ENCODE results near the gene PLA2G4C. TPM values are rescaled to one million over a fixed set of nuclear protein-coding genes. Genes with fewer than 3 reads are reported as not detected.

Gene PLA2G4C
- total RNA-seq (10 to 100 TPM in 3 of 6 donors, 1 to 10 TPM in 3; 2.9 to 13.6 (median 9.0) TPM), polyA plus RNA-seq (10 to 100 TPM; 14.9 to 21.7 TPM)

- ATAC-seq, result peak; percentile 83 to 89 (median 87)
- H3K27me3 ChIP-seq, result no peaks in the 10 kb centered on the region
- no peak for TF ChIP-seq CTCF (IDR thresholded peaks at IDR 0.05)
- H3K4me3 ChIP-seq, result peak within 1 kb of the TSS in 3 of 4 donors; percentile 24 to 52 (median 42)
- no peaks in the 10 kb centered on the region for H3K9me3 ChIP-seq
- no peaks in the 10 kb centered on the region for H3K36me3 ChIP-seq
- peaks cover 0 to 17% (median 5%) of the 10 kb centered on the region in 3 donors for H3K4me1 ChIP-seq
- WGBS, 2 donors, result 0% methylated on average over 27 of the region's 27 CpGs
- intact Hi-C loops (cut with DNase I), result no loop called here
- peak within 1 kb of the TSS; percentile 87 to 94 (median 92) for H3K27ac ChIP-seq
- no peak for FAIRE-seq
- DNase-seq, result peak; percentile 84 to 97 (median 90)
Measured at GRCh38 chr19:48110350-48110966, at the start of gene PLA2G4C. Gene PLA2G4C (minus strand): TSS chr19:48110817. CDS start chr19:48106529, 4,288 bp downstream.

GRCh38 chr19:48158210-48158790 lies 47.7 kb upstream of the PLA2G4C start:
- FAIRE-seq (no peak), ATAC-seq (no peak), DNase-seq (no peak)
- intact Hi-C loops (cut with DNase I), result no loop called here
- Histone ChIP-seq H3K36me3 (peaks cover 0 to 24% (median 0%) of the 10 kb centered on the region in 3 donors), H3K27ac (no peak overlapping the region), H3K27me3 (no peaks in the 10 kb centered on the region), H3K9me3 (no peaks in the 10 kb centered on the region), H3K4me1 (no peaks in the 10 kb centered on the region), H3K4me3 (no peak overlapping the region)
- WGBS, 2 donors, result 88 to 89% methylated on average over 12 of the region's 12 CpGs
- TF ChIP-seq CTCF (IDR thresholded peaks at IDR 0.05), result no peak

- Histone ChIP-seq H3K27ac (no peak overlapping the region), H3K4me1 (no peaks in the 10 kb centered on the region), H3K27me3 (no peaks in the 10 kb centered on the region), H3K36me3 (peaks cover 0 to 12% (median 0%) of the 10 kb centered on the region in 3 donors), H3K9me3 (no peaks in the 10 kb centered on the region), H3K4me3 (no peak overlapping the region)
- intact Hi-C loops (cut with DNase I), result loop anchor here in 1 of 3 donors (5.0 kb wide), 1 partner anchor 47 kb away; no protein-coding TSS in a partner anchor
- FAIRE-seq (no peak), DNase-seq (peak in 1 of 6 donors; percentile 10), ATAC-seq (no peak)
- TF ChIP-seq CTCF (IDR thresholded peaks at IDR 0.05), result no peak
- 59% methylated on average over 9 of the region's 9 CpGs for WGBS, 2 donors
Measured at GRCh38 chr19:48154003-48154402, 43.4 kb upstream of the PLA2G4C start.

GRCh38 chr19:48152551-48152950 lies 41.9 kb upstream of the PLA2G4C start:
- Histone ChIP-seq H3K36me3 (peaks cover 0 to 9% (median 0%) of the 10 kb centered on the region in 3 donors), H3K4me1 (no peaks in the 10 kb centered on the region), H3K27me3 (no peaks in the 10 kb centered on the region), H3K27ac (no peak overlapping the region), H3K9me3 (no peaks in the 10 kb centered on the region), H3K4me3 (no peak overlapping the region)
- intact Hi-C loops (cut with DNase I), result loop anchor here in 1 of 3 donors (5.0 kb wide), 1 partner anchor 45 kb away; no protein-coding TSS in a partner anchor
- DNase-seq (peak in 5 of 6 donors; percentile 24 to 83 (median 52)), ATAC-seq (peak in 3 of 4 donors; percentile 76 to 84 (median 83)), FAIRE-seq (peak; percentile 86)
- WGBS, 2 donors, result 29 to 32% methylated on average over 8 of the region's 8 CpGs
- peak; percentile 67 to 87 (median 73) for TF ChIP-seq CTCF (IDR thresholded peaks at IDR 0.05)

GRCh38 chr19:48149430-48149829 lies 38.8 kb upstream of the PLA2G4C start:
- Histone ChIP-seq H3K9me3 (no peaks in the 10 kb centered on the region), H3K27me3 (no peaks in the 10 kb centered on the region), H3K27ac (no peak overlapping the region), H3K36me3 (no peaks in the 10 kb centered on the region), H3K4me3 (no peak overlapping the region), H3K4me1 (no peaks in the 10 kb centered on the region)
- no peak for TF ChIP-seq CTCF (IDR thresholded peaks at IDR 0.05)
- intact Hi-C loops (cut with DNase I), result no loop called here
- WGBS, 2 donors, result 82 to 95% methylated on average over 6 of the region's 6 CpGs
- DNase-seq (no peak), FAIRE-seq (no peak), ATAC-seq (no peak)
